Measurements from ENCODE around the gene GATAD2A.
"Not testable (repeated sequence)": the region's sequence is repeated elsewhere in the genome, so short reads cannot be mapped to it uniquely, and the experiment has no call there.

Gene GATAD2A

DNA sequence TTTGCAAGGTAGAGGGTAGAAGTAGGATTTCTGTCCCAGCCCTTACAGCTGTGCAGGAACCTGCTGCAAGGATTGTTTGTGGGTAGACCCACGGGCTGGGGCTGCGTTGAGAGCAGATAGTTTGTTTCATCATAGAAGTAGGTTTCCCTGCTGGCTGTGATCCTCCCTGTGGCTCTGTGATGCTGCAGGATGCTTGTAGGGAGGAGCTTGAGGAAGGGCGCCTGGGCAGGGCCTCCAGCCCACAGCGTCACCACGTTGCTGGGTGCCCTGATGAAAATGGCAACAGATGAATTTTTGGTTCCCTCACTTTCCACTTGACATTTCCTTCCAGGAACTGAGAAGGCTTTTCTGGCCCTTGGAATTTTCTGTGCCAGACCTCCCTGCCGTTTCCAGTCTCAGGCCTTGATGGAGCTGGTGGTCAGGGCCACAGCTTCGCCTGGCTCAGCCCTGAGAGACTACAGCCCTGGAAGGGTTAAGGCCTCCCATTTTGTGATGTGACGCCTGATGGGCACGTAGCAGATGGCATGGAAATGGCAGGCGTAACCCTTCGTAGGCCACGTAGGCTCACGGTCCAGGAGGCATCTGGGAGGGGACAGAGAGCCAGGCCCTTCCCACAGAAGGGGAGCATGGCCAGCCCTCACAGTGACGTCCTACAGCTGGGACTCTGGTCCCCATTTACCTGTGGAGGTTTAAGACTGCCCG is 42.2 kb downstream of the GATAD2A start:
- FAIRE-seq = no peak

DNA sequence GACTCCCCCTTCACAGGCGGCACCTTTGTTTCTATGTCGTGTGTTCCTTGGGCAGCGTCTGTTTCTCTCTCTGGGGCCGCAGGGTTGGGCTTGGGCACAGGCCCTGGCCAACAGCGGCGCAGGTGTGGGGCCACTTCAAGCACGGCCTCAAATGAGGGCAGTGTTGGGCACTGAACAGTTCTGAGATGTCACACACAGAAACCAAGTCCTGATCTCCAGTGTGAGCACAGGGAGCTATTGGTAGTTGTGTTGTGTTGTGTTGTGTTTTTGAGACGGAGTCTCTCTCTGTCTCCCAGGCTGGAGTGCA is 42.7 kb downstream of the GATAD2A start:
- FAIRE-seq = no peak

DNA sequence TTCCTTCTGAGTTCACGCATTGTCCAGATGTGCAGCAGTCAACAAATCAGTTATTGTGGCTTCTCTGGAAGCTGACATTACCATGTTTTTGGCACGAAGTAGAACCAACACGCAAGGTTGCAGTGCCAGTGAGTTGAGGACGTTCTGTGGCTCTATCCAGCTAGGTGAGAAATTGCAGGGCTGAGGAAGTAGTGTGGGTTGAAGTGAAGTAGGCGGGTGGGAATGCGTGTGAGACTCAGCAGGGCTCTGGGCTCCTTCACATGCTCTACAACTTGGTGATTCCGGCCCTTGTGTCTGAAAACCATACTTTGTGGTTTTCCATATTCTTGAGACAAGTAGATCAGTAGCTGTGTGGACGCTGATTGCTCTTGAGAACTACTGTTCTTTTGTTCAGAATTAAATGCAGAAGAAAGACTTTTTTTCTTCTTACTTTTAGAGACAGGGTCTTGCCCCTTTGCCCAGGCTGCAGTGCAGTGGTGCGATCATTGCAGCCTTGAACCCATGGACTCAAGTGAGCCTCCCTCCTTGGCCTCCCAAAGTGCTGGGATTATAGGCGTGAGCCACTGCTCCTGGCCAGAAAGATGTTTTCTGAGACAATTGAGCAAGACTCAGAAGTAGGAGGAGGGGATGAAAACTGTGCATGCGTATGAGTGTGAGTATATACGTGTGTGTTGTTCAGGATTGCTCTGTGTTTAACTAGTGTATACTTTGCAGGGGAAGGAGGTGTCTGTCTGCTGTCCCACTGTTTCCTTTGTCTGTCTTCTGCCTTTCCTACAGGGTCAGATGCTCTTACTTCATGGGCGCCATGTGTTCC is 46.2 kb downstream of the GATAD2A start:
- no peak for FAIRE-seq

DNA sequence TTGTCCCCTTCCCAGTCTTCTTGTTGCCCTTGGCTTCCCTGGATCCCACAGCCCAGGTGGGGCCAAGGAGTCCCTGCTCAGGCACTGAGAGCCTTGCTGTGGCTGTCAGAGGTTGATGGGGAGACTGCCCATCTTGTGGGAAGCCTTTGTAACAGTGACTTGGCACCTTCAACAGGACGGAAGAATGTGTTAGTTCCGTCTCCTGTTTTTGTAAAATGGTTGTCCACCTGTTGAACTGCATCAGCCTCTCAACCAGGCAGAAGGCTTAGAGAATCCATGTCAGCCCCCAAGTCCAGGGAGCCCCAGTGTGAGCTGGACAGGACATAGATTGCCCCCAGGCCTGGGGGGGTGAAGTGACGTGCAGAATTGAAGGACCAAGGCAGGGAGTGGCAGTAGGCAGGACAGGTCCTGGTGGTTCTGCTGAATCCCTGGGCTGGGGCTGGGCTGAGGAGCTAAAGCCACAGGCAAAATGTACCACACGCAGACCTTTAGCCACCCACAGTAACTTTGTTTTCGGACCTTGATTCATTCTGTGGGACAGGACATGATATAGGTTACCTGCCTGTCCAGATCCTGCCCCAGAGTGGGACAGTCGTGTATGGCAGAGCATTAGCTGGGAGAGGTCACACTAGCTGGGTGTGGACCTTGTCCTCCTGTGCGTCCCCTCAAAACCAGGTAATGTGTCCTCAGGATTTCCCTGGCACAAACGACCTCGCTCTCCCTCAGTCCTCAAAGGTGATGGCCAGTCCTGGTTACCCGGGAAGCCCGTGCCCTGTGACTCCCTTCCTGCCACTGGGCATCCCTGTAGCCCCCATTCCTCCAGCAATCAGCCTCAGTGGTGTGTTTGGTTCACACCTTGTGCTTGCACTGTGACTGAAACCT is 47.0 kb downstream of the GATAD2A start:
- FAIRE-seq = no peak

DNA sequence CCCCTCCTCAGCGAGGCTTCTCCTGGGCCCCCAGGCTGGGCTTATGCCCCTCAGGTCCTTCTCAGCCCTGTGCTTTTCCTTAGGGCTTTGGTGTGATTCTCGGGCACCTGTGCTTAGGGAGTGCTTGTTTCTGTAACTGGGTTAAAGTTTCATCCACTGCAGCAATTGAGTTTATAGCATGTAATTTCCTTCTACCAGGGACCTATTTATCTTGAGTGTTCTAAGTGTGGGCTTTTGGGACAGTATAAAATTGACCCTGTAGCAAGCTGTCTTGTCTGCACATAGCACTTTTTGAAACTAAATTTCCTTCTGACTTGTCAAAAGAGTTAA is 47.6 kb downstream of the GATAD2A start:
- no peak for FAIRE-seq

DNA sequence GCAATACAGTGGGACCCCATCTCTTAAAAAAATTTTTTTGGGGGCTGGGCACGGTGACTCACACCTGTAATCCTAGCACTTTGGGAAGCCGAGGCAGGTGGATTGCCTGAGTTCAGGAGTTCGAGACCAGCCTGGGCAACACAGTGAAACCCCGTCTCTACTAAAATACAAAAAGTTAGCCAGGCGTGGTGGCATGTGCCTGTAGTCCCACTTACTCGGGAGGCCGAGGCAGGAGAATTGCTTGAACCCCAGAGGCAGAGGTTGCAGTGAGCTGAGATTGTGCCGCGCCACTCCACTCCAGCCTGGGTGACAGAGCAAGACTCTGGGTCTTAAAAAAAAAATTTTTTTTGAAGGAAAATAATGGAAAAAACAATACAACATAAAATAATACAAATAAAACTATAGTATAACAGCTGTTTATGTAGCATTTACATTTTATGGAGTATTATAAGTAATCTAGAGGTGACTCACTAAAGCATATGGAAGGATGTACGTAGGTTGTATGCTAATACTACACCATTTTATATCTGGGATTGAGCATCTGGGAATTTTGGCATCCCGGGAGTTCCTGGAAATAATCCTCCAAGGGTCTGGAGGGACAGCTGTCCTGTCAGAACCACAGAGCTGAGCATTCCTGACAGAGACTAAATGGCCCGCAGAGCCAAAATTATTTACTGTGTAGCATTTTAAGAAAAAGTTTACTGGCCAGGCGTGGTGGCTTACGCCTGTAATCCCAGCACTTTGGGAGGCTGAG is 49.9 kb downstream of the GATAD2A start:
- FAIRE-seq = not testable (repeated sequence)

DNA sequence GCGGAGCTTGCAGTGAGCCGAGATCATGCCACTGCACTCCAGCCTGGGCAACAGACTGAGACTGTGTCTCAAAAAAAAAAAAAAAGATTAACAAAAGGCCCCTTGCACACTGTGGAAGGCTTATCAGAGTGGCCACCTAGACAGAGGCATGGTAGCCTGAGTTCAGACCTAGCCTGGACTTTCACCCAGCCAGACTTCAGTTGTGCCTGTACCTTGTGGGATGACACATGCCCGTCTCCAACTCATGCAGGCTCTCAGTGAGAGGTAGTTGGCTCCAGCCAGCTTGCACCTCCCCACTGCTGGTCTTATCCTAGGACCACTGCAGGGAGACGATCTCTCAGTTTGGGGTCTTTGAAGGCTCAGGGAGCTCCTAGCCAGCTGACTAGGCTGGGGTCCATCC is 52.2 kb downstream of the GATAD2A start:
- no peak for FAIRE-seq

DNA sequence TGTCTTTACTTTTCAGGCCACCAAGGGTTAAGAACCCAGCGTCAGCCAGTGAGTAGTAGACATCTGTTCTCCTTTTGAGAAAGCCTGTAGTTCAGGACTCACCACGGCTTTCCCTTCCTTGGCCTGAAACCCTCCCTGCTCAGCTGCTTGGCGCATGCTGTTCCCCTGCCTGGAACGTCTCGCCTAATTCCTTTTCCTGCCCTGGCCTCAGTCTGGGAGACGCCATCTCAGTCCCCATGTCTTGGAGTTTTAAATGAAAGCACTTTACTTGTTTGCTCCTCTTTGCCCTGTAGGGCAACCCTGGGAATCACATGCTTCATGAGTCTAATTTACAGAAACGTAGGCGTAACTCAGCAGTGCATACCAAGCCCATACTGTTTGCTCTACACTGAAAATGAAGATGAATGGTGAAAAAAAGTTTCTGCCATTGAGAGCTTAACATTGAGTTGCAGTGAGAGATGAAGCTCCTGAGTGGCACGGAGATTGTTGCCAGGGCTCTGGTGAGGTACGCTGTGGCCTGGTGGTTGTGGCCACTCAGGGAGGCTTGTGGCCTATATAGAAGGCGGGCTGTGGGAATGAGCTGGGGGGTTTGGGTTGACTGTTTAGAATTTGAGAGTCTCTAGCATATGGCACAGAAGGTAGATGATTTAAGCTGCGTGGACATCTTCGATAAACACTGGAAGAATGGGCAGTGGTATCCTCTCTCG is 52.8 kb downstream of the GATAD2A start:
- FAIRE-seq = no peak

DNA sequence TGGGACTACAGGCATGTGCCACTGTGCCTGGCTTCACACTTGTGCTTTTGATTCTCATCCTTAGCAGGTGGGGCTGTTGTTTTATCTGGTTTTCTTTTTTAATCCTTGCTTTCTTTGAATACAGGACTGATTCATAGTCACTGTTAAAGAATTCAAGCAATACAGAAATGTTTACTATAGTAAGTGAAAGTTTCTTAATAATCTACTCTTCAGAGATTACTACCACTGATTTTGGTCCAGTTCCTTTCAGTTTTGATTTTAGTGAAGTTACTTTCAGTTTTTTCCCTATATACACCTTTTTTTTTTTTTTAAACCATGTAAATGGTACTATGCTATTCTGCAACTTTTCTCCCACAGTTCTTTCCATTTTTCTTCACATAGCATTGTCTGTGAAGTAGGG is 53.6 kb downstream of the GATAD2A start:
- FAIRE-seq = no peak

DNA sequence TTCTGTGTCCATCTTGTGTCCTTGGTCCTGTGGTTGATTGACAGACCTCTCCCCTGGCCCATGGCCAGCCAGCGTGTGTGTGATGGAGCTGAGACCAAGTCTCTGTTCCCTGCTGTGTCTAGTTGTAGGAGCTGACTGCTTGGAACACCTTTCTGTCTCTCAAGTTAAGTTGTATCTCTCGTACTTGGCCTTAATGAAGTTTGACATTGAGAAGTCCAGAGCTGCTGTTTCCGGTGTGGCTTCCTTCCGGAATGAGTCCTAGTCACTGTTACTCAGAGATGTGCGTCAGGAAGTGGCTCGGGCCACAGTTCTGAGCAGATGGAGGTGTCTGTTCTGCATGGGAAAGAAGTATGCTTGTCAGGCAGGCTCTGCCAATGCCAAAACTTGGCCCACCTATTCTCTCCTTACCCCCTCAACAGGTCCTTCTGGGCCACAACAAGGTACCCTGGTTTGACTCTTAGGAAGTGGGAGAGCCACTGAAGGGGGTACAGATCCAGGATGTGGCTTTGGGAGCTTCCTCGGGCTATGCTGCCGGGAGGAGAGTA is 54.3 kb downstream of the GATAD2A start:
- no peak for FAIRE-seq

DNA sequence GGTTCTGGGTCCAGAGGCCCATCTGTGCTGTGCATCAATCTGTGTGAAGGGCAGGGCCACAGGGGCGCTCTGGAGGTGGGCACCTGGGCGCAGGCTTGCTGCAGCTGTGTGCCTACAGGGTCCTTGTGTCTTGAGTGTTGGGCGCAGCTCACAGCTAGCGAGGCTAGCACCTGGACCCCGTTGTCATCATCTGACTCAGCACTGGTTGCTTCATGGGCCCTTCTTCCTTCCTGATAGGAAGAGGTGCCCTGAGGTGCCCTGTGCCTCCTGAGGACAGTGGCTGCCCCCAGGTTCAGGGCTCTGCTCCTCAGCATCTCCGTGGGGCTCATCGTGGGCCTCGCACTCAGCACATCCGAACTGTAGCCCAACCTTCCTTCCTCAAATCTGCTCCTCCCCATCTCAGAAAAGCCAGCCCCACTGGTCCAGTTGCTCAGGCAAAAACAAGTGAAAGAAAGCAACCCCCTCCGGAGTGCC is 54.8 kb downstream of the GATAD2A start:
- FAIRE-seq = no peak

DNA sequence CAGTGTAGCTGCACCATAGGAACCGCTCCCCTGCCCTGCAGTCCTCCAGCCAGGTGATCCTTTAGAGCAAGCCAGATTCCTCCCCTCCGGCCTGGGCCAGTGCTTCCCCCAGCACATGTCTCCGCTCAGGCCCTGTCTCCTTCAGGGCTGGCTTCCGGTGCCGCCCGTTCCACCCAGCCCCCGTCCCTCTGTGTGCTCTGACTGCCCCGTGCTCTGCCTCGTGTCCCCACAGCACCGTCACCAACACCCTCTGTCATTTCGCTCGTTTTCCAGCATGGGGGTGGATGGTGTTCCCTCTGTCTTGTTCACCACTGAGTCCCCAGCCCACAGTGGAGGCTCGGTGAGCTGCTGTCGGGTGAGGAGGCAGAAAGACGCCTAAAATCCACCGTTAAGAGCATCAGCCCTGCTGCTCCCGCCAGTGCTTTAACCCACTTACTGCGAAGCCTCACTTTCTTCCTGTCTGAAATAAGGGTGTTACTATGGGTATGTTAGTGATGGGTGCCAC is 55.3 kb downstream of the GATAD2A start:
- FAIRE-seq = no peak

DNA sequence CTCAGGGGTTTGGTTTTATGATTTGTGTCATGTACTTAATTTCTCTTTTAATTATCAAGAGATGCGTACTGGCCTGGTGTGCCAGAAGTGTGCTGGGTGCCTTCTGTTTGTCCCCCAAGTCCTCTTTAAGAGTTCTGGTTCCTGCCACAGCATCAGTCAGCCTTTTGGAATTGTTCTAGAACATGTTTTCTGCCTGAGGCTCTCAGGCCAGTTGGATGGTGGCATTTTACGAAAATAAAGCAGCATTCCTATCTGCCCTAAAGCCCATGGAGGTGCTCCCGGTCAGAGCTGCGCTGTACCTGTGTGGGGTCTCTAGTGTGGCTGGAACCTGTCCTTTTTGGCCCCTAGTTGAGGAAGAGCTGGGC is 55.8 kb downstream of the GATAD2A start:
- FAIRE-seq = no peak

DNA sequence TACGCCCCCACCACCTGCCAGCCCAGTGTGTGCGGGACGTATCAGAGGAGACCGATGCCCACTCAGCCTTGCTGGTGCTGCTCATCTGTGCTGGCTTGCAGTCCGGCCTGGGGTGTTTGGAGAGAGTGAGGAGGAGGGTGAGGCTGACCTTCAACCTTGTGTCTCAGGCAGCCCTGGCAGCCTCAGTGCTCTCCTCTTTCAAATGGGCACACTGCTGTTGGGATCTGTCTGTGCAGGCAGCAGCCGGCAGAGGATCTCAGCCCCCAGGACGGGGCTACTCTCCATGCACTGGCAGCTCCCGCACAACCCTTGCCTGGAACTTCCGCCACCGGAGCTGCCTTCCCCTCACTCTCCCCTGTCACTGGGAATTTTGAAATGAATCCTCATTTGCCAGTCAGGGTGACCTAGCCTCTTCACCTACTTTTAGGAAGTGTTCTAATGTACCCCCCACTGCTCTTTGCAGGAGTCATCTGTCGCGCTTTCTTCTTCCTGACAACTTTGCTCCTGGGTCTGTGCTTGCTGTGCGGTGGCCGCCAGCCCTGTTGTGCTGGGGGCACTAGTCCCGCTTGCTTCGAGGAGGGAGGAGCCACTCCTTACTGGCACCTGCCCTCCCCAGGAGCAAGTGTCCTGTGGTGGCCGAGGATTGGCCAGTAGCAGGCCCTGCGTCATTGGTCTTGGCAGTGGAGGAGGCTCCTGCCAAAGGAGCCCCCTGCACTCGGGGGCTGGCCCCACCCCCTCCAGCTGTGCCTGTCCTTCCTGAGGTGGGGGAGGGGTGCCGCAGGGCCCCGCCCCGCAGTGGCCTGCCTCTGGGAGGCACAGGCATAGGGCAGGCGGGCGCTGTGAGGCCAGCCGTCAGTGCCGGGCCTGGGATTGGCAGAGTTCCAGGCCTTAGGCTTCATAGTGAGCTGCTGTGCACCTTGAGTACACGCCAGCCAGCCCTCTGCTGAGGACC is 56.5 kb downstream of the GATAD2A start:
- no peak for FAIRE-seq

DNA sequence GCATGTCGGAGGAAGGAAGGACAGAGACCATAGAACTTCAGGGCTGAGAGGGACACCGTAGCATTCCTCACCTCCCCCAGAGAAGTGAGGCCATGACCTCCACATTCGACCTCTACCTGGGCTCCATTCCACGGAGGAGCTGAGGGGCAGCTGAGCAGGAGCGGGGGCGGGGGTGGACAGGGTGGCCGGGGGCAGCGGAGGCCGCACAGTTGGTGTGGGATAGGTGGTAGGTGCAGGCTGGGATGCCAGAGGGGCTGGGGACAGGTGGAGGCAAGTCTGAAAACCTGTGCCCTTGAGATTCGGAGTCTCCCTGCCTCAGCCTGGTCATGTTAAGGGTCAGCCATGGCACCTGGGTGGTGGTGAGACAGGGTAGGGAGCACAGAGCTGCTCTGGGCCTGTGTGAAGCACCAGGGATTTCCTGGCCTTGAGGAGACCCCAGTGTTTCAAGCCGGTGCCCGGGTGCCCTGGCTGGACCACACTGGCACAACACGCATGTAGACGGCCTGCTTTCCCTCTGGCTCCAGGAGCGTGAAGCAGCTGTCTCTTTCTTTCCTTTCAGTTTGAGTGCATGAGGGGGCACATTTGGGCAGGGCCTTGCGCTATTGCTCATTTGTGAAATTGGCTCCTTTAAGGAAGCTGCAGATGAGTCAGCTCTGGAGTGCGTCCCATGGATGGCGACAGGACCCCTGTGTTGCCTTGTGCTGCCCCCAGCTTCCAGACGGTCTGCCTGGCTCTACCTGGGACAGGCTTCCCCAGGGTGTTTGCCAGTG is 58.1 kb downstream of the GATAD2A start:
- no peak for FAIRE-seq

DNA sequence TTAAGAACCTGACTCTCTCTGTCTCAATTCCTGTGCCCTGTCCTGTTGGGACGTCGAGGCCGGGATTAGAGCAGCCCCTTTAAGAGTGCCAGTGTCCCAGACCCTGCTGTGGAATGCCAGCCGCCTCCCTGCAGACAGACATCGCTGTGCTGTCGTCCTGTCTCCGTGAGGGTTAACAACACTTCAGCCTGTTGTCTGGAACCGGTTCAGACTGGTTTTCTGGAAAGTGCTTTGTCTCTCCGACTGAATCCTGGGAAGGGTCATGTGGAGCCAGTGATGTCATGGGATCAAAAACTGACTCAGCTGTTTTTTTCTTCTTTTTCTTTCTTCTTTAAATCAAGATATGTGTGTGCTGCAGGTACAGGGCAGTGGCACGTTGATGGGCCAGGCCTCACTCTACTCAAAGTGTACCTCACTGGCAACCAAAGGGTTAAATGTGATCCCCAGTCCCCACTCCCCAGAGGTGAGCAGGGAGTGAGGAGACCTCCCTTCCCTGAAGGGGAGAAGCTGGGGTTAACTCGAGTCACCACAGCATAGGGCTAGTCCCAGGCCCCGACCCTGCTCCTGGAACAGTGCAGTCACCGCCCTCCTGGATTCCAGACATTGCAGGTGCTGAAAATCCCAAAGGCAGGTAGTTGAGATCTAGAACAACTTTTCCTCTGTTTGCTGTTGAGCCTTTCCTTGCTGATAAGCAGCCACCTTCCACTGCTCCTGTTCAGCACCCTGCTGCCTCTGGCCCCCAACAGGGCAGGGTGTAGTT is 59.0 kb downstream of the GATAD2A start:
- FAIRE-seq = no peak

DNA sequence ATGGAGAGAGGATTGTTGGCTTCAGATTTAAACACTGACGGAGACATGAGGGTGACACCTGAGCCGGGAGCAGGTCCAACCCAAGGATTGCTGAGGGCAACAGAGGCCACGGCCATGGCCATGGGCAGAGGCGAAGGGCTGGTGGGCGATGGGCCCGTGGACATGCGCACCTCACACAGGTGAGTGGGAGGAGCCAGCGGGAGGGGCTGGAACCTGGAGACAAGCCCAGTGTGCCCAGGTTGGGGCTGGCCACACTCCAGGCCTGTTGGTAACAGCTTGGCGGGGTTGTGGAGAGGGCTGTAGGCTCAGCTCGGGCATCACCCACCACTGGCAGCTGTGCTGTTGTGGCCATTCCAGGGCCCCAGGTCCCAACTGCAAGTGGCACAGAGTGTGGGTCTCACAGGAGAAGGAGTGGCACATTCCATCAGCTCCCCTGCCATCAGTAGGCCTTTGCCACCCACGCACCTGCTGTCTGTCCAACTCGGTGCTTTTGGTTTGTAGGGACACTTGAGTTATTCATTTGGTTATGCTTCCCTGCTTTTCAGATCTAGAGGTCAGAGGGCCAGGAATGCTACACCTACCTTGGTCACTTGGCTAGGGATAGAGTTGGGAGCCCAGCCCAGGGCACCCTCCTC is 60.1 kb downstream of the GATAD2A start:
- no peak for FAIRE-seq

DNA sequence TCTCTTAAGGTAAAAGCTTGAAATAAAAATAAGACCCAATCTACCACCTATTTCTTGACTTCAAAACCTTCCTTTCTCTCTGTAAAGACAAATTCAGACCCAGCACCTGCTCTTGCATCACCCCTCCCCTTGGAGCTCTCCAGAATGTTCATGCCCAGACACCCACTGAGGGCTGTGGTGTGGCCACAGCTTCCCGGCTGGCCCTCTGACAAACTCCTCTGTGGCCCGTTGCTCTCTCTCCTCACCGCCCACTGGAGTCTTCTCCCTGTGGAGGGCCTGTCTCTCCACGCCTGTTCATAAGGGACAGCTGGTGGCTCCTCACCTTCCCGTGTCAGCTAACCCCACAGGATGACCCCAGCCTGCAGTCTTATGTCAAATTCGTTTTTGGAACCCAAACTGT is 60.7 kb downstream of the GATAD2A start:
- no peak for FAIRE-seq

Measured in colon (tissue), 2 donors.